HEK293T (cell line): ENCODE measurements around the gene SH3RF2.

Experiments used
- ARNT ChIP-seq: fragments of 450-650 bp; IDR thresholded peaks from 2 replicates; pipeline ENCODE4 v1.6.1; 2017; ENCODE audit warnings: mild to moderate bottlenecking
- BHLHE40 ChIP-seq: fragments of 450-650 bp; IDR thresholded peaks from 2 replicates; pipeline ENCODE4 v1.6.1; 2016; ENCODE audit warnings: mild to moderate bottlenecking, moderate library complexity, borderline replicate concordance
- CTBP1 ChIP-seq: fragments of 450-650 bp; IDR thresholded peaks from 2 replicates; pipeline ENCODE4 v1.6.1; 2016; ENCODE audit warnings: borderline replicate concordance
- ELF4 ChIP-seq: fragments of 450-650 bp; IDR thresholded peaks from 2 replicates; pipeline ENCODE4 v1.6.1; 2017; ENCODE audit warnings: antibody characterized with exemption
- FOXA1 ChIP-seq: fragments of 450-650 bp; IDR thresholded peaks from 2 replicates; pipeline ENCODE4 v1.6.1; 2016; ENCODE audit warnings: mild to moderate bottlenecking
- FOXK2 ChIP-seq: fragments of 450-650 bp; IDR thresholded peaks from 2 replicates; pipeline ENCODE4 v1.6.1; 2016; ENCODE audit warnings: mild to moderate bottlenecking
- FOXM1 ChIP-seq: fragments of 450-650 bp; IDR thresholded peaks from 2 replicates; pipeline ENCODE4 v1.6.1; 2017; ENCODE audit warnings: mild to moderate bottlenecking, borderline replicate concordance
- HDGF ChIP-seq: fragments of 450-650 bp; IDR thresholded peaks from 2 replicates; pipeline ENCODE4 v1.6.1; 2017; ENCODE audit warnings: antibody characterized with exemption, borderline replicate concordance
- L3MBTL2 ChIP-seq: fragments of 450-650 bp; conservative IDR thresholded peaks from 2 replicates; pipeline ENCODE4 v1.6.1; 2016; ENCODE audit warnings: mild to moderate bottlenecking
- LEF1 ChIP-seq: fragments of 450-650 bp; IDR thresholded peaks from 2 replicates; pipeline ENCODE4 v1.6.1; 2017; ENCODE audit warnings: mild to moderate bottlenecking, borderline replicate concordance
- SP1 ChIP-seq: fragments of 450-650 bp; IDR thresholded peaks from 2 replicates; pipeline ENCODE4 v1.6.1; 2017
- SUZ12 ChIP-seq: fragments of 450-650 bp; IDR thresholded peaks from 2 replicates; pipeline ENCODE4 v1.6.1; 2016; ENCODE audit warnings: mild to moderate bottlenecking
- TARDBP ChIP-seq: fragments of 450-650 bp; IDR thresholded peaks from 2 replicates; pipeline ENCODE4 v1.6.1; 2016
- ZNF384 ChIP-seq: fragments of 450-650 bp; IDR thresholded peaks from 2 replicates; pipeline ENCODE4 v1.6.1; 2016

DNA sequence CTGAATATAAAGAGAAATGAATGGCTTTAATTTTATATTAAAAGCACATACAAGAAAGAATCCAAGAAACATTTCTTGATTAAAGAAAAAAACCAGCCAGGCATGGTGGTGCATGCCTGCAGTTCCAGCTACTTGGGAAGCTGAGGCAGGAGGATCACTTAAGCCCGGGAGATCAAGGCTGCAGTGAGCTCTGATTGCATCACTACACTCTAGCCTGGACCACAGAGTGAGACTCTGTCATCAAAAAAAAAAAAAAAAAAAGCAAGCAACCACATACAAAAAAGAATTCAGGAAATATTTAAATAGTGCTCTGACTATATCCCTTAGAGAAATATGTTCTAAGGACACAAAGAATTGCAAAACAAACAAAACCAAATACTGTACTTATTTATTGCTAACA is 171.5 kb downstream of the SH3RF2 start:
- TF ChIP-seq FOXM1 (no peak), HDGF (no peak), BHLHE40 (no peak), L3MBTL2 (no peak), ARNT (no peak), TARDBP (no peak), CTBP1 (no peak), SP1 (no peak), FOXK2 (no peak), LEF1 (no peak), SUZ12 (no peak), FOXA1 (no peak), ELF4 (no peak), ZNF384 (no peak)
